Left renal pelvis (tissue), 4 donors: ENCODE data around the gene SLCO3A1. TPM values are rescaled to one million over a fixed set of nuclear protein-coding genes. Genes with fewer than 3 reads are reported as not detected.

ENCODE experiments used
- DNase-seq, 4 donors: peaks; one replicate each; pipeline ENCODE4 v3.0.0-alpha.2; 2013; ENCODE audit warnings: low read depth in 4 of 4, low spot score in 3 of 4
- polyA plus RNA-seq, 4 donors: library from polyadenylated mRNA; unstranded; fragments of 120-200 nt; gene quantifications; one replicate each; pipeline ENCODE4 v1.2.1, GENCODE V29; 2013; ENCODE audit not compliant: insufficient read length in 4 of 4

Gene SLCO3A1
- polyA plus RNA-seq, 4 donors, result 9.3 to 13.3 (median 12.3) TPM

DNA sequence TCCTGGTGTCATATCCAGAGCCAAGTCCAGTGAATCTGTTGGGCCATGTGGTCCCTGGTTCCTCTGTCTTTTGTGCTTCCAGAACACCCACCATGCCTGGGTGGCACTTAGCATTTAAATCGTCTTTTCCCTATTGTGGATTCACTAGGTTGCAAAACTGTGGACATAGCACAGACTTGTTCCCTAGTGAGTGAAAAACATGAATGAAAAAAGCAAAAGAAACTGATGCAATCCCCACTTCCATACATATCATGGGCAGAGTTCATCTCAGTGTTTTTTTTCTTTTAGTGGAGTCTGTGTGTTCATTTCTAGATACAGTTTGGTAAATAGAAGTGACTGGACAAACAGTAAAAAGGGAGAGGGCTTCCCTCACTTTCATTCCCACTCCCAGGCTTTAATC, 170.5 kb downstream of the SLCO3A1 start:
- no peak for DNase-seq

DNA sequence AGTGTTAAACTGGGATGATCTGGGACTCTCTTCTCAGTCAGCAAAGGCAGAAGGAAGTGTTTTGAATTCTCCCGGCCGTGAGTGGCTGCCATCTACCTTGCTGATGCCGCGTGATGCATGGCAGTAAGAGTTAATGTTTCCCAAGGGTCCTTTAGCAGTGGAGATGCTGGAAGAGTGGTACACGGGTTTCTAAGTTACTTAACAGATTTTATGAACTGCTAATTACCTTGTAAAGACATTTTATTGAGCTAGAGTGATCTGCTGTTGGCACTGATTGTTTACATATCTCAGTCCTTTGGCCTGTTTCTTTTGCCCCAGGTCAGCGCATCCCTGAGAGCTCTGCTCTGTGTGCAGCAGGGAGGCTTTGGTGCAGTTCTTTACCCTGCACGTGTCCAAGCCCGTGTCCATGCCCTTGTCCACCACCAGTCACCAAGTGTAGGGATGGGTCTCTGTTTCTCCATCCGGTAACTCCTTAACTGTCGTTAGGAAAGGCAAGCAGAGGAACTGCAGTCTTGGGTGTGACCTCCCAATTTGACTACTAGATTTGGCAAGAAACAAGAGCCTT, 172.3 kb downstream of the SLCO3A1 start:
- DNase-seq, result no peak

DNA sequence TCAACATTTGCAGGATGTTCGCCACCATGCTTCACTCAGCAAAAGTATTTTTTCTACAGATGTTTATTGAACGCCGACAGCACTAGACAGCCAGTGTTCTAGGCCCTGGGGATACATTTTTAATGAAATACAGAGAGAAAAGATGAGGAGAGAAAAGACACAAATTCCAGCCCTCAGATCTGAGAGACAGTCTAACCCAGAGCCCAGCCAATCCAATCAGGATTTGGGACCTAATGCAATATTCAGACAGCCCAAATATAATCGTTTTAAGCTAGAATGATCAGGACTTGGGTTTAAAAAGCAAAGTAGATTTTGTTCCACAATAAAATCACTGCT, 174.8 kb downstream of the SLCO3A1 start:
- DNase-seq, result no peak

DNA sequence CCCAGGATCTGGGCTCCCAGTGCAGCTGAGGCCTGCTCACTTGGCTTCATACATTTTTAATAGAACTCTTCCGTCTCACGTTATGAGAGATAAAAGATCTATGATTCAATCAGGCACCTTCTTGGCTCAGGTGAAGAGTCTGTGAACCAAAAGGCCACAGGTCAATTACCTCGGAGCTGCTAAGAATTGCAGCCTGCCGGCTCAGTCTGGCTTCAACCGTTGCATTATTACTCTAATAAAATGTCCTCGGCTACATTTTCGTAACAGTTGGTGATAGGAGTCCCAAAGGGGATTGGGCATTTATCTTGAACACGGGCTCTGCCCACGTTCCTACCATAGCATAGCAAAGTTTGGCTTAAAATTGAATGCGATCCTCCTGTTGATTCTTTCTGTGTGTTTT, 176.3 kb downstream of the SLCO3A1 start:
- no peak for DNase-seq

DNA sequence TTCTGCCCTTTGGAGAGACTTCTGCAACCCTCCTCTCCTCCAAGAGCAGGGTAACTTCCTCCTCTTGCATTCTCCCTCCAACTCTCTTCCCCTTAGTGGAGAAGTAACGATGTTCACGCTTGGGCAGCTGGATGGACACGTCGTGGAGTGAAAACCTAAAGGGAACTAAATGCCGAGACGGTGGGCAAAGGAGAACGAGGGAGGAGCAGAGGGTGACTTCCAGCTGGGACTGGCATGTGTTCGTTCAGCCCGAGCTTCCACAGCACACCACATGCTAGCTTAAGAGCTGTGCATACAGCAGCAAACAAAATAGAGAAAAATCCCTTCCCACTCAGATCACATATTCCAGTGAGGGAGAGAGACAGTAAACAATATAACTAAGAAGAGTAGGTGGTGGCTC, 179.8 kb downstream of the SLCO3A1 start:
- no peak for DNase-seq

DNA sequence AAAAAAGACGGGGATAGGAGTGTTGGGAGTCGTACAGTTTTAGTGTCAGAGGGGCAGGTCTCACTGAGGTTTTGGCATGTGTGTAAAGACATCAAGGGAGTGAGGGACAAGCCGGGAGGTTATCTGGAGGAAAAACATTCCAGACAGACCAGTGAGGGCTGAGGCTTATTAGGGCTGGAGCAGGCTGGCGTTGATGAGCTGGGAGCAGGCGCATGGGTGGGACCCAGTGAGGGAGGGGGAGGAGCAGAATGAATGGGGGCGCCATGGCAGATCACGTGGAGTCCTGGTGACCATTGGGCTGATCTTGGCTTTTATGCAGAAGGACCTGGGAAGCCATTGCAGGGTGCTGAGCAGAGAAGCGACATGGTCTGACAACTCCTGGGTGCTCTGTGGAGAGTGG, 180.2 kb downstream of the SLCO3A1 start:
- no peak for DNase-seq

DNA sequence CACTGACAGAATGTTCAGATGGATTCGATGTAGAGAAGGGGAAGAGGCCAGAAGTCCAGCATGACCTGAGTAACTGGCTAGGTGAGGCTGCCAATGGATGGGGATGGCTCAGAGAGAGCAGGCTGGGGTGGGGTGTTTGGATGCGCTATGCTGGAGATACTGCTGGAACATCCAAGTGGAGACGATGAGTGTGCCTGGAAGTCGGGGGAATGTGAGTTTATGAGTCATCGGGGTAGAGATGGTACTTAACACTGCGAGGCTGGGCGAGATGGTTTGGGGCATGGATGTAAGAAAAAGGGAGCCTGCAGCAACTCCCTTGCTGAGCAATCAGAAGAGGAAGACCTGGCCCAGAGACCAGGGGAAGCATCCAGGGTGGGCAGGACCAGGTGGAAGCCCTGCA, 180.7 kb downstream of the SLCO3A1 start:
- no peak for DNase-seq

DNA sequence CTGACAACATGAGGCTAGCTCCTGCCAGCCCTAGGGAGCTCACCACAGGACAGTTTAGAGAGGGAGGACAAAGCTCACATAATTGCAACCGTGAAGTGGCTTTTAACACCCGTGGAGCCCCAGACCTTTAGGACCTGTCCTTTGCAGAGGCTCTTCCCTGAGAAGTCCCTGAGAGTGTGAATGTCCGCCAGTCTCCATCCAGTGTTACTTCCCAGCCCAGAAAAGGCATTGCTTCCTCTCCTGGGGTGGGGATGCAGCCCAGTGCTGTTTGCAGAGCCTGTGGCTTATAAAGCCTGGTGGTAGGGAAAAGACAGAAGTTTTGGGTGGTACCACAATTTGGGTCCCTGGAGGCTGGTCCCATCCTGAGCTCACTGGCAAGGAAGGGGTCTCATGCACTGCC, 182.0 kb downstream of the SLCO3A1 start:
- DNase-seq, result no peak

DNA sequence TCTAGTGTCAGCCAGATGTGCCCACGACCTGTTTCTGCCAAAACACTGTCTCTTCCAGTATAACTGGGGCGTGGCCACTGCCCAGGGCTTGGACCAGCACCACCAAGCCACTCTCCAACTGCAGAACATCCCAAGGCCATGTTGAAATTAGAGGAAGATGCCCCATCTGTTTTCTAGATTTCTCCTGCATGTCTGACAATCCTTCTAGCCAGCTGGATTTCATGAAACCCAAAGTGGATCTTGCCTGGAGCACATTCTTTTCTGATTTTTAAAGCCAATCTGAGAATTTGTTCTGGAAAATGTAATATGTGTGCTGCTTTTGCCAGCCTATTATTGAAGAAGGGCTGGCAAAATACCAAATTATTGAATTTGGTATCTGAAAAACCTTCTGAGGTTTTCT, 182.5 kb downstream of the SLCO3A1 start:
- no peak for DNase-seq

DNA sequence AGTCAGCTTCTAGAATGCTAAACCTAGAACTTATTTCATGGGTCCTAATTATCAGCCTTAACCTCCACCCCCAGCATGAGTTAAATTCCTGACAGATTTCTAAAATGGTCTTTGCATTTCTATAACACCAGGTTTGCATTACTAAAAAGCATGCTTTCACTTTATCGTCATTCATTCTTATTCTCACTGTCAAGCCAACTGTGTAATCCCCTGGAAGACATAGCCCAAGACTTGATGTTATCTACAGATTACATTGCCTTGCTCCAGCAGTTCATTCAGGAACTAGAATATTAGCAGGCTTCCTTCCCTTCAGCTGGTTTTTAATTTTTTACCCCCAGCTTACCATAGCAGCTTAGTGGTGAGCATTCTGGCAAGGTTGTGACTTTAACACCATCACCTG, 184.0 kb downstream of the SLCO3A1 start:
- DNase-seq, result no peak

DNA sequence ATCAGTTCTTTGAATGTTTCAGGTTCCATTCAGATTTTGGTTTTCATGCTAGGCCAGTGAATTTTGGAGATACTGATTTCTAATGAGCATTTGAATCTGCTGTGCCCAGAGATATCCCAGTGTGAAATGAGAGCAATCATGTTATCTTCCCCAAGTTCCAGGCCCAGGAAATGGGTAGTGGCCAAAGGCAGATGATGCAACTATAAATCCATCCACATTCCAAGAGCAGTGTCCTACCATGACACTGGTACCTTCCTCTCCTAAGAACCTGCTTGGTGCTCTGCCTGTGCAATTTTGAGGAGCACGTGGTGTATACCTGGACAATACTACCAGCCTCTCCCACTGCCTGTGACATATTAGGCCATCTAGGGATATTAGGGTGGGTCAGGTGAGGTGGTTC, 186.8 kb downstream of the SLCO3A1 start:
- no peak for DNase-seq

DNA sequence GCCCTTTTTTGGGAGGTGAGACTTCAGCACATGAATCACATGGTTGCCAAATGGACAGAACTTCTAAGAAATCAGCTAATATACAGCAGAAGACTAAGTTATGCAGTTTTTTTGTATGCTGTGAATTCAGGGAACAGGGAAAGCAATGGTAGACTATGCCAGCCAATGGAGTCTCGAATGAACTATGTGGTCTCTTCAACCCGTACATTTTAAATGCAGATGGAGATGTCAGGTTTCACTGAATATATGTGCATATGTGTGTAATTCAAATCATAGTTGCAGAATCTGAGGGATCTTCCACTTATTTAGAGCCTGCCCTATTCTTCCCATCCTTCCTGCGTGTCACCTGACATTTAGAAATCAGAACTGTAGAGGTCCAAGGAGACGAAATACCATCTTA, 187.9 kb downstream of the SLCO3A1 start:
- no peak for DNase-seq

DNA sequence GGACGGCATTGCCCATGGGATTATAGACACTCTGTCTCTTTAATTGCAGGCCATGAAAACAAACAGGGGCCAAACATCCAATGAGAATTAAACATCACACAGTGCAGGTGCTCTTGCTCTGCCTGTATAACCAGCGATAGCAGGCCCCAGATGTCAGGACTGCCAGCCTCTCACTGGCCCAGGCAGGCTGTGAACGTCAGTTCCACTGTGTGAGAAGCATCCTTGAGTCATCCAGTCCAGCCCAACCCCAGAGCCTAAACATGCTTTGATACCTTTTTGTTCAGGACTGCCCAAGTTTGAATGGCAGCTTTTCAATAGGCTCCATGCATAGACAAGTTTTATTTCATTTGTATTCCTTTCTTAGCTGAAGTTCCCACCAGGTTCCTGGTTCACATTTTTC, 189.8 kb downstream of the SLCO3A1 start:
- DNase-seq, result no peak

DNA sequence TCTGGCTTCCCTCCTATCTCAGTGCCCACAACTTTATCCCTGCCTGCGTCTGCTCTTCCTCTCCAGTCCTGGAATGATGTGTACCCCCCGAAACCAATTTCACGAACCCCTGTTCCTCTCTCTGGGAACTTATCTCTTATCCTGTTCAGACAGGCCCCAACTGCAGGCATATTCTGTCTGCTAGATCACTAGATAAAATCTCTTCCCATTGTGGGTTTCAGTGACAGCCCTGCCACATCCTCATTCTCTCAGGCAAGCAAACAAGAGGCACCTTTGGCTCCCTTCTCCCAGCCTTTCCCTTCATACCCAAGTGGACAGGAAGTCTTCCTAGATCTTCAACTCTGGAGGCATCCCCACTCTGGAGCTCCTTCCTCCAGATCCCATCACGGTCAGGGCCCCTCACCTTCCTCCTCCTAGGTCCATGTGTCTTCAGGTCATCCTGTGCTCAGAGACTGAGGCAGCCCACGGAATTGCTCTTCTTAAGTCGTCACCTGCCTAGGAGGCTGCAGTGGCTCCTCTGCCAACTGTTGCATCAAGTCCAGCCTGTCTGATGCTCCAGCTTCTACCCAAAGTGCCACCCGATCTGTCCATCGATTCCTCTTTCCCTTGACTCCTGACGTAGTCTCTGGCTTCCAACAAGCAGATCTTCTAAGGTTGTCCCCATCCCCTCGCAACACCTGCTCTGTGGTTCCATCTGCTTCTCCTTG, 190.8 kb downstream of the SLCO3A1 start:
- DNase-seq, result no peak

DNA sequence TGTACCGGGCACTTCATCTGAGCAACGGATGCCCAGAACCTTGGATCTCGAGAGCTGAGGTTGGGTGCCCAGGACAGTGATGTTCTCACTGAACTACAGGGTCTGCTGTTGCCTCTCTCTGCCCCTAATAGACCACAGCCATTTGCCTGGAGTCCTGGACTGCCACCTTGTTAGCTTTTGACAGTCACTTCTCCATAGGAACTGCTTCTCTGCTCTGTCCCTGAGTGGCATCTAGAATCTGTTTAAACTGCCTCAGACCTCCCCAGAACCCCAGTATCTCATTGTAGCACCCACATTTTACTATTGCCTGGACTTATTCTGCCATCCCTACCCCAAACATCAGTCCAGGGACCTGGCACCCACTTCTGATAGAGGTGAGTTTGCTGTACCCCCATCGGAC, 194.4 kb downstream of the SLCO3A1 start:
- DNase-seq, result no peak

DNA sequence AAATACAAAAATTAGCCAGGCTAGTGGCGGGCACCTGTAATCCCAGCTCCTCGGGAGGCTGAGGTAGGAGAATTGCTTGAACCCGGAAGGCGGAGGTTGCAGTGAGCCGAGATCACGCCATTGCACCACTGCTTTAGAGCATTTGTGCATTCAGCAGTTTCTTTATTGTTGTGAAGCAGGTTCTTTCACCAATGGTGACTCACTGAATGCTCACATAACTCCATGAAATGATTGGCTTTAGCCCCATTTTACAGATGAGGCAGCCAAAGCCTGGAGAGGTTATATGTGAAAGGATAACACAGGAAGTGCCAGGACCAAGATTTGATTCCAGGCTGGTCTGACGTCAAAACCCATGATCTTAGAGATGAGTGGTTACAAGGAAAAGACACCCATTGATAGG, 195.2 kb downstream of the SLCO3A1 start:
- DNase-seq, result no peak

DNA sequence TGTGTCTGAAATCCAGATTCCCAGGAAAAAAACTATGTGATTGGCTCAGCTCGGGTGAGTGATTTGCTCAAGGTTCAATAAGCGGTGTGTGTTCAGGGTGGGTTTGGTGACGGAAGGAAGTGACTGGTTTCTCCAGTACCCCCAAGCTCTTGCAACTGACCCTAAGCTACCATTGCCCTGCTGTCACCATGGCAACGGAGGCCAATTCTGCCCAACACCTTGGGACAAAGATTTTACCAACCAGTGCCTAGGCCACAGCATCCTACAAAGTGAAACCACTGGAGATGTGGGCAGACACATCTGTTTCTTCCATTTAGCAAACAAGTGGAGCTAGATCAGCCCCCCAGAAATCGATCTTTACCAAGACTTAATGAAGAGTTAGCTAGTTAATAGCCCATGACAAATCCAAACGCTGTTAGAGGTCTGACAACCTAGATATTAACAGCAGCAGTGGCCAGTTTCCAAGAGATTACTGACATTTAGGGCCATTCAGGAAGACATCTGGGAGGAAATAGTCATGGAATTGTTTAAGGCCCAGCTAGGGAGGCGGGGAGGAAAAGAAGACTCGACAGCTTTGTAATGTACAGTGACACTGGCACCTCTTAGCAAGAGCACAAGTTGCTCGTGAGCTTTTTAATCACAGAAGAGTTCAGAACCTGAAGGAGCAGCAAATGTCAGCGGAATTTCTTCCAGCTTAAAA, 195.9 kb downstream of the SLCO3A1 start:
- DNase-seq, result no peak

DNA sequence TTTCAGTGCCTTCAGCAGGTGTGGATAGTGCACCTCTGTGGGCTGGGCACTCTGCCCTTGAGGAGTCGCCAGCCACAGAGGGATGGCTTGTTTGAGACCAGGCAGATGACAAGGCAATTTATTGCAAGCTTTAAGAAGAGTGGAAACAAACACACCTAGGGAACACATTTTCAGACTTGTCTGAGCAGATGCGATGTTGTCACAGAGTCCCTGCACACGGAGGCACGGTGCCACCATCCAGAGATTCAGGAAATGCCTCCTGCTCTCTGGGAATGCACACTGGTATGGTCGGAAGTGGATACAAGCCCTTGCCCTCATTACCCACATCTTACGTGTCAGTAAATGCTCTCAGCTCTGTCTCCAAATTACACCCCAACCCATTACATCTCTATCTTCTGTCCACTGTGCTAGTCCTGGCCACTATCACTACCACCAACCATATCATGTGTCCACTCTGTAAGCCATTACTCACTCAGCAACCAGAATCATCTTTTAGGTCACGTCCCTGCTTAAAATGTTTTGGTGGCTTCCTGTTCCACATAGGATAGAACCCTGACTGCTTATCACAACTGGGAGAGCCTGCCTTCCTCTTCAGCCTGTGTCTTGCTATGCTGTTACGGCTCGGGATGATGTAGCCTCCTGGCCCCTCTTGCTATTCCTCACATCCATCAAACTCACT, 196.9 kb downstream of the SLCO3A1 start:
- no peak for DNase-seq

DNA sequence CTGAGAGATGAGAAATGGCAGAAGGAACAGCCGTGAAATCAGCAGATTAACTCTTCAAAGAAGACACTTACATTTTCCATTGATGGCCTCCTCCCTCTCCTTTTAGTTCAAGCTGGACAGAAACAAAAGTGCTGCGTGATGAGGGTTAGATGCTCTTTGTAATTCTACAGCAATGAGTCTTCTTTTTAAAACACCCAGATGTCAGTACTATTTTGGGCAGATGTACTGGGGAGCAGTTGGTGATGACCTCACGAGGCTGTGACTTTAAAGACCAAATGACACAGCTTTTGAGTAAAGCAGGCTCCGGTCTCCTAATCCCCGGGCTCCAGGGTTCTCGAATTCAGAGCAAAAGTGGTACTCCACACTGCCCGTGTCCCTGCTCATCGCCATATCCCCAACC, 198.2 kb downstream of the SLCO3A1 start:
- DNase-seq, result no peak

DNA sequence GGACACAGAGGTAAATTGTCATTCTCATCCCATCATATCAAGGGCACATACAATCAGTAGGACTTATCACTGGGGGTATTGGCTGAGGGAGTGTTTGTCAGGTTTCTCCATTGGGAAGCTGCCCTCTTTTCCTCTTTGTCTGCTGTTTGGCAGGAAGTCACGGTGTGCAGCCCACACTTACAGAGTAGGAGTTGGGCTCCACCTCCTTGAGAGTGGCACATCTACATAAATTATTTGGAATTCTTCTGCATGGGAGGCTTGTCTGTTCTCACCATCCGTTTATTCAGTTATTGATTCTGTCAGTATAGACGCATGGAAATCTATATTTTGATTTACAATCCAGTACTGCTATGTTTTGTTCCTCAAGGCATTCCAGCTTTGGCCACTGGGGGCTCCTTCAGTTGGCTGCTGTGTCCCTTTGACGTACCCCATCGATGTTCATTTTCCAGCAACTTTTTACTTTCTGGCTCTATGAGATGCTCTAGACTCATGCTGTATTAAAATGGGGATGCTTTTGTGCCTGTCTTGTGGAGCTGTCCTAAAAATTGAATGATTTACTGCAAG, 200.3 kb downstream of the SLCO3A1 start:
- DNase-seq, result no peak

DNA sequence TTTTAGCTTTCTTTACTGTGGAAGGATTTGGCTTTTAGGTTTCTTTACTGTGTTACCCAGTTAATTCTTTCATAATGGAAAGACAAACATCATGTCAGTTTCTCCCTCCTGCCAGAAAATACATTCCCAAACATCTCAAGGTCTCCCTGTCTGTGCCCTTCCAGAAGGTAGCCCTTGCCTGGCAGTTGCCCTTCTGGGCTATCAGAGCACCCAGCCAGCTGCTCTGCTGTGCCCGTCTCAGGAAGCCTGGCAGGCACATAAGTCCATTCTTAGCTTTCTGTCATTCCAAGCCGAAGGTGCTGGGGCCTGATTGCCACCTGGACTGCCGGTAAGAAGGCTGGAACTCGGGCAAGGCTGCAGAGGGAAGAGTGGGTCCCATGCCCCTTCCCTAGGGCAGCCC, 203.4 kb downstream of the SLCO3A1 start:
- no peak for DNase-seq
